Right lobe of liver (tissue), 6 donors: ENCODE measurements around the gene TMTC3. TPM values are rescaled to one million over a fixed set of nuclear protein-coding genes. Genes with fewer than 3 reads are reported as not detected.
A peak's percentile ranks its signal among the peaks of the same experiment; 100 is the strongest.

Source experiments
- ATAC-seq, 4 donors: fragments of 200-7000 bp; cut with Tn5 transposase; one replicate each; pipeline ENCODE4 v1.9.1; 2020; ENCODE audit warnings: mild to moderate bottlenecking in 4 of 4, moderate library complexity in 4 of 4
- DNase-seq, 3 donors: peaks; one replicate each; pipeline ENCODE4 v3.0.0-alpha.2; 2020
- H3K27ac ChIP-seq, 3 donors: fragments of 200-600 bp; one replicate each; pipeline ENCODE4 v1.8.0; 2022
- H3K27me3 ChIP-seq, 2 donors: fragments of 200-600 bp; one replicate each; pipeline ENCODE4 v1.8.0; 2022
- H3K36me3 ChIP-seq, 4 donors: fragments of 200-600 bp; sonication (generic) in 1 of 4; one replicate each; pipeline versions ENCODE4 v1.5.1 to v1.8.0; 2017 to 2022; ENCODE audit warnings: control low read depth in 1 of 4
- H3K4me1 ChIP-seq, 4 donors: fragments of 200-600 bp; sonication (generic) in 1 of 4; one replicate each; pipeline versions ENCODE4 v1.5.1 to v1.8.0; 2017 to 2022; ENCODE audit warnings: control low read depth in 1 of 4
- H3K4me3 ChIP-seq, 3 donors: fragments of 200-600 bp; one replicate each; pipeline ENCODE4 v1.8.0; 2022
- H3K9me3 ChIP-seq, 4 donors: fragments of 200-600 bp; sonication (generic) in 1 of 4; one replicate each; pipeline versions ENCODE4 v1.5.1 to v1.8.0; 2017 to 2022; ENCODE audit warnings: control low read depth in 1 of 4
- POLR2A ChIP-seq: fragments of 450-650 bp; IDR thresholded peaks from one replicate; pipeline ENCODE4 v1.6.1; 2017; ENCODE audit warnings: antibody characterized with exemption, mild to moderate bottlenecking
- WGBS: methylation state at CpG from one replicate; pipeline ENCODE4 v1.1.6; 2018; ENCODE audit warnings: low coverage, low lambda C conversion rate; ENCODE audit not compliant: insufficient coverage; ENCODE audit errors: missing lambda C conversion rate; 5-methylcytosine and 5-hydroxymethylcytosine counted together
- intact Hi-C, 2 donors: fragments of 100-400 bp; cut with DNase I; formaldehyde crosslinking; loops; one replicate each; pipeline versions ENCODE4 v1.11.2 to v1.14.1; 2022
- total RNA-seq, 6 experiments: library from RNA; depleted of rRNA in 2 of 6; stranded (reverse); fragments of >200 nt in 2 of 6; fragmentation: NEBNext Ultra II Directional in 3 of 6; extraction: Animal tissue kit (Norgen Biotek cat#: 25700) in 3 of 6; gene quantifications; one replicate each; pipeline versions ENCODE4 v1.1.0 to v1.2.4, GENCODE V29; 2016 to 2023
- TF ChIP-seq, protein P1 (sequence below), 4 donors: fragments of 200-600 bp in 3 of 4; fragments of 450-650 bp in 1 of 4; IDR thresholded peaks; one replicate each; pipeline versions ENCODE4 v1.5.1 to v1.8.0; 2016 to 2022; ENCODE audit warnings: antibody characterized with exemption in 4 of 4, mild to moderate bottlenecking in 2 of 4
- donor health status: DM: no; HTN: yes; CAD: no.
- donor health status: DM: no; HTN: no; CAD: no.
- donor health status: DM: no; HTN: no; CAD: no.
- donor health status: DM: no; HTN: yes; CAD: no.
- donor health status: DM: no; HTN: yes; CAD: no.

The TMTC3 gene
- total RNA-seq, 6 experiments from 2014 or later, result 9.5 to 15.7 (median 12.8) TPM

DNA sequence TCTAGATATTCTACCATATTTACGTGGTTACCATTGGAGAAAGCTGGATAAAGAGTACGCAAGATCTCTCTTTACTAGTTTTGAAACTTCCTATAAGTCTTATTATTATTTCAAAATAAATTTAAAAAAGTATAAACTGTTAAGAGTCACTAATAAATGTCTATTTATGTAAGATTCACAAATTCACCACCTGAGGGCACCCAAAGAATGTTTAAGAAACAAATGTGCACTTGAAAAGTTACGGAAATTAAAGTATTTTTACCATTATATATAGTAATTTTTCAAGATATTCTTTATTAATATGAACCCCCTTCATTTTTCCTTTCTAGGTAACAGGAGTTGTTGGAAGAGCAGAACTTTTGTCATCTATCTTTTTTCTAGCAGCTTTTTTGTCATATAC is 11.9 kb downstream of the TMTC3 start:
- H3K36me3 ChIP-seq, result no peaks in the 10 kb centered on the region
- intact Hi-C loops, result no loop called here
- ATAC-seq (no peak), DNase-seq (no peak)
- WGBS, result 79% methylated on average over 3 of the region's 3 CpGs
- H3K9me3 ChIP-seq, result no peaks in the 10 kb centered on the region
- H3K4me1 ChIP-seq, result no peaks in the 10 kb centered on the region
- no peak overlapping the region for H3K27ac ChIP-seq
- TF ChIP-seq, protein P1, sequence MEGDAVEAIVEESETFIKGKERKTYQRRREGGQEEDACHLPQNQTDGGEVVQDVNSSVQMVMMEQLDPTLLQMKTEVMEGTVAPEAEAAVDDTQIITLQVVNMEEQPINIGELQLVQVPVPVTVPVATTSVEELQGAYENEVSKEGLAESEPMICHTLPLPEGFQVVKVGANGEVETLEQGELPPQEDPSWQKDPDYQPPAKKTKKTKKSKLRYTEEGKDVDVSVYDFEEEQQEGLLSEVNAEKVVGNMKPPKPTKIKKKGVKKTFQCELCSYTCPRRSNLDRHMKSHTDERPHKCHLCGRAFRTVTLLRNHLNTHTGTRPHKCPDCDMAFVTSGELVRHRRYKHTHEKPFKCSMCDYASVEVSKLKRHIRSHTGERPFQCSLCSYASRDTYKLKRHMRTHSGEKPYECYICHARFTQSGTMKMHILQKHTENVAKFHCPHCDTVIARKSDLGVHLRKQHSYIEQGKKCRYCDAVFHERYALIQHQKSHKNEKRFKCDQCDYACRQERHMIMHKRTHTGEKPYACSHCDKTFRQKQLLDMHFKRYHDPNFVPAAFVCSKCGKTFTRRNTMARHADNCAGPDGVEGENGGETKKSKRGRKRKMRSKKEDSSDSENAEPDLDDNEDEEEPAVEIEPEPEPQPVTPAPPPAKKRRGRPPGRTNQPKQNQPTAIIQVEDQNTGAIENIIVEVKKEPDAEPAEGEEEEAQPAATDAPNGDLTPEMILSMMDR (IDR thresholded peaks at IDR 0.05), result peak; percentile 24 to 45 (median 40)
- no peak for TF ChIP-seq POLR2A
- no peak overlapping the region for H3K4me3 ChIP-seq
- no peaks in the 10 kb centered on the region for H3K27me3 ChIP-seq

DNA sequence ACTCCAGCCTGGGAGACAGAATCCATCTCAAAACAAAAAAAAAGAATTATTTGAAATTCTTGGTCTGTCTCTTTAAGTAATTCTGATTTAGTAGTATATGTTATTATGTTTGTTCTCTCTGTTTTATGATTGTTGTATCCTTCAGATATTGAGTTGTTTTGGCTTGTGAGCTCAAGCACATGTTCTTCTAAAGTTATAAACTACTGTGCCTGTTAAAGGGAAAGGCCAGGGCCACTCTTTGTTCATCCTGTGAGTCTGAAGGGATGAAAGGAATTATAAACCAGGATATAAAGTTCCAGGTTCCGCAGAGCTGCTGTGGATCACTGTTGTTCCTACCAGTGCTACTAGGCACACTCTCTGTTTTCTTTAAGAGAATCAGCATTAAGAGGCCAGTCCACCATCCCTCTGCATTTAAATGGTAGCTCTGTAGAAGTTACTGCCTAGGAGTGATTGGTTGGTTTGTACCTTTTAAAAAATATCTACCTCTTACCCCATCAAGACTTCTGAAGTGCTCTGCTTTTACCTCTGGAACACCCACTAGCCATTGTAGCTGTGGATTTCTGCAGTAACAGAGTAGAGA is 14.1 kb downstream of the TMTC3 start:
- ATAC-seq, result no peak

DNA sequence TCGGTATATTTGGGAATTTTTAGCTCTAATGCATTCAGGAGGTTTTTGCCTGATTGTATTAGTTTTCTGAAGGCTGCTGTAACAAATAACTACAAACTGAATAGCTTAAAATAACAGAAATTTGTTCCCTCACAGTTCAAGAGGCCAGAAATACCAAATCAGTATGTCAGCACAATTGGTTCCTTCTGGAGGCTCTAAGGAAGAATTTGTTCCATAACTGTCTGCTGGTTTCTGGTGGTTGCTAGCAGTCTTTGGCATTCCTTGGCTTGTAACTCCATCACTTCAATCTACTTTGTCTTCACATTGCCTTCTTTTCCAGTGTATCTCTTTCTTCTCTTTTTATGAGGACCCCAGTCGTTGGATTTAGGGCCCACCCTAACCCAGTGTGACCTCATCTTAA is 21.3 kb downstream of the TMTC3 start:
- TF ChIP-seq POLR2A, result no peak

More for the DNA sequence above, 14.1 kb downstream of the TMTC3 start:
- H3K9me3 ChIP-seq, result no peaks in the 10 kb centered on the region
- TF ChIP-seq, protein P1 (IDR thresholded peaks at IDR 0.05), result no peak
- no peak for TF ChIP-seq POLR2A
- no peak overlapping the region for H3K27ac ChIP-seq
- no peaks in the 10 kb centered on the region for H3K4me1 ChIP-seq
- no peak for DNase-seq
- no peak overlapping the region for H3K4me3 ChIP-seq
- intact Hi-C loops, result no loop called here
- no peaks in the 10 kb centered on the region for H3K27me3 ChIP-seq
- H3K36me3 ChIP-seq, result peaks cover 0 to 6% (median 0%) of the 10 kb centered on the region in 4 donors
- 83% methylated on average over 1 of the region's 1 CpG for WGBS

DNA sequence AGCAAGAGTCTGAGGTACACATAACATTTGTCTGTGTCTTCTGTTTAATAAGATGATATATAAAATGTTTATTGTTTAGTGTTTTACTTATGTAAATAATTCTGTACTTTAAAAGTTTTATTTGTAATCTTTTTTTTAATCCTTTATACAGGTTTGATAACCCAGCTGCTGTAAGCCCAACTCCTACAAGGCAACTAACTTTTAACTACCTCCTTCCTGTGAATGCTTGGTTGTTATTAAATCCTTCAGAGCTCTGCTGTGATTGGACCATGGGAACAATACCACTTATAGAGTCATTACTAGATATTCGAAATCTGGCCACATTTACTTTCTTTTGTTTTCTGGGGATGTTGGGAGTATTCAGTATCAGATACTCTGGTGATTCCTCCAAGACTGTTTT is 24.1 kb downstream of the TMTC3 start:
- intact Hi-C loops, result no loop called here
- Histone ChIP-seq H3K4me1 (no peaks in the 10 kb centered on the region), H3K9me3 (no peaks in the 10 kb centered on the region), H3K27ac (no peak overlapping the region), H3K36me3 (peaks cover 0 to 8% (median 4%) of the 10 kb centered on the region in 4 donors), H3K27me3 (no peaks in the 10 kb centered on the region), H3K4me3 (no peak overlapping the region)
- TF ChIP-seq POLR2A, result no peak
- TF ChIP-seq, protein P1 (IDR thresholded peaks at IDR 0.05), result no peak
- 94% methylated on average over 1 of the region's 1 CpG for WGBS
- DNase-seq, result no peak
- no peak for ATAC-seq

More for the DNA sequence above, 21.3 kb downstream of the TMTC3 start:
- Histone ChIP-seq H3K27me3 (no peaks in the 10 kb centered on the region), H3K4me3 (no peak overlapping the region), H3K4me1 (no peaks in the 10 kb centered on the region), H3K27ac (no peak overlapping the region), H3K36me3 (peaks cover 0 to 15% (median 4%) of the 10 kb centered on the region in 4 donors), H3K9me3 (no peaks in the 10 kb centered on the region)
- no peak for DNase-seq
- intact Hi-C loops, result no loop called here
- ATAC-seq, result no peak
- WGBS, result 96% methylated on average over 2 of the region's 2 CpGs

DNA sequence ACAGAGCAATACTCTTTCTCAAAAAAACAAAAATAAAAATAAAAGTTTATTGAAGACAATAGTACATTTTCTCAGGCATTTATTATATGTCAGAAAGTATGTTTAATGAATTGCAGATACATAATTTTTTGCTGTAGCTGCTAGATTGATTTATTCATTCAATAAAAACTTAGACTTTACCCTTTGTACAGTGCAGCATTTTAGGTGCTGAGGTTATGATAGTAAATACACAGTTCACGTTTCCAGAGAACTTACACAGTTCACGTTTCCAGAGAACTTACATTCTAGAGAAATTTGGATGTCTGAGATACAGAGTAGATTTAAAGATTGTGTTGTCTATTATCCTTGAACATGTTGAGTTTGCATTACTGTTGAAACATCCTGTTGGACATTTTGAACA is 25.3 kb downstream of the TMTC3 start:
- H3K9me3 ChIP-seq, result no peaks in the 10 kb centered on the region
- TF ChIP-seq, protein P1 (IDR thresholded peaks at IDR 0.05), result no peak
- TF ChIP-seq POLR2A, result no peak
- no peak overlapping the region for H3K4me3 ChIP-seq
- H3K27me3 ChIP-seq, result no peaks in the 10 kb centered on the region
- intact Hi-C loops, result no loop called here
- H3K36me3 ChIP-seq, result peaks cover 0 to 7% (median 4%) of the 10 kb centered on the region in 4 donors
- H3K4me1 ChIP-seq, result no peaks in the 10 kb centered on the region
- no peak for ATAC-seq
- DNase-seq, result no peak
- 65% methylated on average over 2 of the region's 2 CpGs for WGBS
- no peak overlapping the region for H3K27ac ChIP-seq
